Measurements from ENCODE around the gene FLVCR1. TPM values are rescaled to one million over a fixed set of nuclear protein-coding genes. Genes with fewer than 3 reads are reported as not detected.
"Not testable (repeated sequence)": the region's sequence is repeated elsewhere in the genome, so short reads cannot be mapped to it uniquely, and the experiment has no call there.

Gene FLVCR1
- total RNA-seq, 4 donors from 2014 or later: 2.0 to 28.9 (median 7.6) TPM

GRCh38 chr1:212828395-212828794, 29.7 kb upstream of the FLVCR1 start:
- TF ChIP-seq CTCF (IDR thresholded peaks at IDR 0.05) (no peak), POLR2A (IDR thresholded peaks at IDR 0.05) (no peak)
- intact Hi-C loops (cut with DNase I; ENCODE audit: low total_unique reads): no loop called here
- DNase-seq: no peak

GRCh38 chr1:212833211-212834207, 24.6 kb upstream of the FLVCR1 start:
- H3K27ac ChIP-seq; intact Hi-C loops (cut with DNase I; ENCODE audit: low total_unique reads): not testable (repeated sequence)

More at GRCh38 chr1:212828395-212828794, 29.7 kb upstream of the FLVCR1 start:
- Histone ChIP-seq H3K4me3 (no peak overlapping the region), H3K9me3 (no peaks in the 10 kb centered on the region), H3K27ac (no peak overlapping the region), H3K27me3 (no peaks in the 10 kb centered on the region), H3K36me3 (no peaks in the 10 kb centered on the region), H3K4me1 (no peaks in the 10 kb centered on the region)

DNA sequence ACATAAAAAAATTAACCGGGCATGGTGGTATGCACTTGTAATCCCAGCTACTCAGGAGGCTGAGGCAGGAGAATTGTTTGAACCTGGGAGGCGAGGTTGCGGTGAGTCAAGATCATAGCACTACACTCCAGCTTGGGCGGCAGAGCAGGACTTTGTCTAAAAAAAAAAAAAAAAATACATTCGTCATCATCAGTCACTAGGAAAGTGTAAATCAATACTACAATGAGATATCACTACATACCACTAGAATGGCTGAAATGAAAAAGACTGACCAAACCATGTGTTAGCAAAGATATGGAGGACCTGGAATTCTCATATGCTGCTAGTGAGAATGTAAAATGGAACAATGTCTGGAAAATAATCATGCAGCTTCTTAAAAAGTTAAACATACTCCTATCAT, 19.9 kb upstream of the FLVCR1 start:
- TF ChIP-seq POLR2A (IDR thresholded peaks at IDR 0.05) (no peak), CTCF (IDR thresholded peaks at IDR 0.05) (no peak)
- Histone ChIP-seq H3K36me3 (no peaks in the 10 kb centered on the region), H3K4me1 (no peaks in the 10 kb centered on the region), H3K9me3 (no peaks in the 10 kb centered on the region), H3K27ac (no peak overlapping the region), H3K27me3 (no peaks in the 10 kb centered on the region), H3K4me3 (no peak overlapping the region)
- intact Hi-C loops (cut with DNase I; ENCODE audit: low total_unique reads): no loop called here
- DNase-seq: no peak

More at GRCh38 chr1:212833211-212834207, 24.6 kb upstream of the FLVCR1 start:
- DNase-seq, H3K4me3 ChIP-seq, H3K36me3 ChIP-seq, H3K27me3 ChIP-seq, H3K9me3 ChIP-seq, H3K4me1 ChIP-seq: not testable (repeated sequence)

GRCh38 chr1:212844521-212844920, 13.6 kb upstream of the FLVCR1 start:
- DNase-seq; intact Hi-C loops (cut with DNase I; ENCODE audit: low total_unique reads); H3K36me3 ChIP-seq; H3K4me1 ChIP-seq; H3K4me3 ChIP-seq; H3K27ac ChIP-seq; H3K27me3 ChIP-seq; H3K9me3 ChIP-seq: not testable (repeated sequence)

DNA sequence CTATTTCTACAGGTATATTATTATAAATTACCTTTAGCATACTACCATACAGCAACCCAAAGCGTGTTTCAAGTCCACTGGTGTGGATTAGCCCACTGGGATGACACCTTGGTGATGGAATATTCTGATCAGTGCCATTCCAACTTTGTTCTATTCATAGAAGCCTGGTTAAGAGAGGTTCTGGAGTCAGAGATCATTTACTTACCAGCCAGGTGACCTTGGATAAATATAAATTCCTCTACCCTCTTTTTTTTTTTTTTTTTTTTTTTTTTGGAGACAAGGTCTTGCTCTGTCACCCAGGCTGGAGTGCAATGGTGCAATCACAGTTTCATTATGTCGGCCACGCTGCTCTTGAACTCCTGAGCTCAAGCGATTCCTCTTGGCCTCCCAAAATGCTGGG, 10.5 kb upstream of the FLVCR1 start, which contains the start of gene SPATA45:
TSS of gene SPATA45 (minus strand) at position 101 of the 400 bp plus-strand sequence. CDS start 11,500 bp downstream, outside the sequence.
- Histone ChIP-seq H3K4me3 (no peak within 1 kb of the TSS), H3K27me3 (no peaks in the 10 kb centered on the region), H3K9me3 (no peaks in the 10 kb centered on the region), H3K36me3 (no peaks in the 10 kb centered on the region), H3K4me1 (no peaks in the 10 kb centered on the region), H3K27ac (no peak within 1 kb of the TSS)
- TF ChIP-seq CTCF (IDR thresholded peaks at IDR 0.05) (no peak), POLR2A (IDR thresholded peaks at IDR 0.05) (no peak)
- intact Hi-C loops (cut with DNase I; ENCODE audit: low total_unique reads): no loop called here
- no peak for DNase-seq

DNA sequence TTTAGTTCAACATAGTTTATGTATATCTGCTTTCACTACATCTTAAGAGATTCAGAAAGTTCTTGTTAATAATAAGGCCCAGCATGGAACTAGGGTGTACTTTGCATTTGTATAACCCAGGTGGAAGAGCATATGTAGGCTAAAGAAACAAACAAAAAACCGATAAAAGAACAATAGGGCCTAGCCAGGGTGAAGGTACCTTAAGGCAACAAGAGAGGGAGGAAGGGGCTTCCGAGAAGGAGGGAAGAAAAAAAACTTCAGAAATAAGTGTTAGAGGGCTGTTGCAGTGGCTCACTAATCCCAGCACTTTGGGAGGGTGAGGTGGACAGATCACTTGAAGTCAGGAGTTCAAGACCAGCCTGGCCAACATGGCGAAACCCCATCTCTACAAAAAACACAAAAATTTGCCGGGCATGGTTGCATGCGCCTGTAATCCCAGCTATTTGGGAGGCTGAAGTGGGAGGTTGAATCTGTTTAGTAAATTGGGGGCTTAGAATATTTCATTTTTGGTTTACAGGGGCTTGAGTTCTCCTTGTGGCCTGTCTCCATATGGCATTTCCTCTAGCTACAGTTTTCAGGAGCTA, 5.9 kb upstream of the FLVCR1 start:
- TF ChIP-seq CTCF (IDR thresholded peaks at IDR 0.05): no peak
- no peak for TF ChIP-seq POLR2A (IDR thresholded peaks at IDR 0.05)
- Histone ChIP-seq H3K27ac (no peak overlapping the region), H3K4me3 (no peak overlapping the region), H3K36me3 (no peaks in the 10 kb centered on the region), H3K27me3 (no peaks in the 10 kb centered on the region), H3K9me3 (no peaks in the 10 kb centered on the region), H3K4me1 (no peaks in the 10 kb centered on the region)
- intact Hi-C loops (cut with DNase I; ENCODE audit: low total_unique reads): no loop called here
- DNase-seq: no peak

Data from uterus (tissue), 4 donors.